ENCODE measurements around the gene DACT3. TPM values are rescaled to one million over a fixed set of nuclear protein-coding genes. Genes with fewer than 3 reads are reported as not detected.

The DACT3 gene
- total RNA-seq, 1 experiment from 2014 or later: 1.9 TPM

GRCh38 chr19:46626446-46626845, 34.5 kb downstream of the DACT3 start:
- no peak overlapping the region for H3K9ac ChIP-seq (ENCODE audit: low read length)
- intact Hi-C loops (cut with micrococcal nuclease): no loop called here
- H3F3A ChIP-seq (ENCODE audit: low read length, unreplicated experiment): no peaks in the 10 kb centered on the region
- H2AFZ ChIP-seq (ENCODE audit: low read length): no peak overlapping the region
- no peaks in the 10 kb centered on the region for H3K36me3 ChIP-seq (ENCODE audit: low read depth, low read length)
- no peak overlapping the region for H3K27ac ChIP-seq (ENCODE audit: low read length)
- DNase-seq: no peak
- H3K9me2 ChIP-seq (replicated peaks; ENCODE audit: low read length): no peaks in the 10 kb centered on the region
- no peaks in the 10 kb centered on the region for H3K79me2 ChIP-seq (ENCODE audit: low read length)
- no peak overlapping the region for H3K4me2 ChIP-seq (ENCODE audit: low read length)
- no peaks in the 10 kb centered on the region for H3K4me1 ChIP-seq (ENCODE audit: insufficient read depth, low read length)
- TF ChIP-seq EZH2 (IDR thresholded peaks at IDR 0.05; ENCODE audit: low read length, unreplicated experiment) (no peak), EZH2phosphoT487 (IDR thresholded peaks at IDR 0.05; ENCODE audit: borderline replicate concordance, low read length) (no peak), CTCF (conservative IDR thresholded peaks at IDR 0.05; ENCODE audit: low read depth, low read length) (no peak)
- H3K27me3 ChIP-seq (ENCODE audit: low read length): no peaks in the 10 kb centered on the region
- no peak for ATAC-seq
- H3K4me3 ChIP-seq (ENCODE audit: low read length): no peak overlapping the region
- CTCF ChIA-PET: no interaction called here
- no peaks in the 10 kb centered on the region for H4K20me1 ChIP-seq (ENCODE audit: low read length)
- no peaks in the 10 kb centered on the region for H3K9me3 ChIP-seq (ENCODE audit: low read length)
- POLR2A ChIA-PET (ENCODE audit: unreplicated experiment): no interaction called here
- BruUV-seq (replicated peaks): no TSS peak

- no peak for TF ChIP-seq CTCF (conservative IDR thresholded peaks at IDR 0.05; ENCODE audit: low read depth, low read length)
- TF ChIP-seq EZH2 (IDR thresholded peaks at IDR 0.05; ENCODE audit: low read length, unreplicated experiment): no peak
- no peak for TF ChIP-seq EZH2phosphoT487 (IDR thresholded peaks at IDR 0.05; ENCODE audit: borderline replicate concordance, low read length)
- Histone ChIP-seq H2AFZ (ENCODE audit: low read length) (no peak overlapping the region), H3K9ac (ENCODE audit: low read length) (no peak overlapping the region), H3K4me1 (ENCODE audit: insufficient read depth, low read length) (no peaks in the 10 kb centered on the region), H3K36me3 (ENCODE audit: low read depth, low read length) (no peaks in the 10 kb centered on the region), H3K9me2 (replicated peaks; ENCODE audit: low read length) (no peaks in the 10 kb centered on the region), H3K4me2 (ENCODE audit: low read length) (no peak overlapping the region), H3K27ac (ENCODE audit: low read length) (no peak overlapping the region), H3F3A (ENCODE audit: low read length, unreplicated experiment) (no peaks in the 10 kb centered on the region), H3K4me3 (ENCODE audit: low read length) (no peak overlapping the region), H4K20me1 (ENCODE audit: low read length) (no peaks in the 10 kb centered on the region), H3K27me3 (ENCODE audit: low read length) (no peaks in the 10 kb centered on the region), H3K9me3 (ENCODE audit: low read length) (no peaks in the 10 kb centered on the region), H3K79me2 (ENCODE audit: low read length) (no peaks in the 10 kb centered on the region)
- ChIA-PET CTCF (no interaction called here), POLR2A (ENCODE audit: unreplicated experiment) (no interaction called here)
- no TSS peak for BruUV-seq (replicated peaks)
- no peak for DNase-seq
- intact Hi-C loops (cut with micrococcal nuclease): no loop called here
- no peak for ATAC-seq
Measured at GRCh38 chr19:46625731-46626130, 35.3 kb downstream of the DACT3 start.

DNA sequence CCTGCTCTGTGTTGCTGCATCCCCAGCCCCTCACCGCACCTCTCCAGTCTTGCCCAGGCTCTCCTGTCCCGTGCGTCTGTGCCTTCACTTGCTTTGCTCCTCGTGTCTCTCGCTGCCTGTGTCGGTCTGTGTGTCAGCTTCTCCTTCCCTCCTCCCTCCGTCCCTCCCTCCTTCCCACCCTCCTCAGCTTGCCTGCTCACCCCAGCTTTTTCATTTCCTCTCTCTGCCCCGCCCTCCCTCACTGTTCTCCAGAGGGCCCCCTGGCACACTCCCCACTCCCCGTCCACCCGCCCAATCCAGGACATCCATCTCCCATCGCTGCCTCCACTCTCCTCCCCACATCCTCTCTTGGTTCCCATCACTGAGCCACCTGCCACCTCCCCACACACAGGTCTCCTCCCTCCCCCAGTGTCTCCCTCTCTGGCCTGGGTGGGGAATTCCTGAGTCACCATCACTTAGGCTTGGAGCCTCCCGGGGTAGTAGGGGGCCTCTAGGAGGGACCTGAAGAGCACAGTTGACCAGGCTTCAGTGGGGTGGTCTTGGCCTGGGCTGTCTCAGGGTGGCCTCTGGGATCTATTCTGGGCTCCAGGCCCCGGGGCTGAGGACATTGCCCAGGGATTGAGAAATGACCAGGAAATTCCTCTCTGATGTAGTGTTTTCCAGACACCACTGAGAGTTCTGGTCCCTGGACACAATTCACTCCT, 35.9 kb downstream of the DACT3 start, which contains the start of gene PTGIR:
Gene PTGIR (minus strand): TSS at position 132 of the 704 bp plus-strand sequence. CDS start 864 bp downstream, outside the sequence.
- Histone ChIP-seq H3K79me2 (ENCODE audit: low read length) (no peaks in the 10 kb centered on the region), H4K20me1 (ENCODE audit: low read length) (no peaks in the 10 kb centered on the region), H3K9me3 (ENCODE audit: low read length) (no peaks in the 10 kb centered on the region), H3K27me3 (ENCODE audit: low read length) (no peaks in the 10 kb centered on the region), H2AFZ (ENCODE audit: low read length) (no peak within 1 kb of the TSS), H3K36me3 (ENCODE audit: low read depth, low read length) (no peaks in the 10 kb centered on the region), H3K4me3 (ENCODE audit: low read length) (no peak within 1 kb of the TSS), H3F3A (ENCODE audit: low read length, unreplicated experiment) (no peaks in the 10 kb centered on the region), H3K4me2 (ENCODE audit: low read length) (no peak within 1 kb of the TSS), H3K9me2 (replicated peaks; ENCODE audit: low read length) (no peaks in the 10 kb centered on the region), H3K9ac (ENCODE audit: low read length) (no peak within 1 kb of the TSS), H3K27ac (ENCODE audit: low read length) (no peak within 1 kb of the TSS), H3K4me1 (ENCODE audit: insufficient read depth, low read length) (no peaks in the 10 kb centered on the region)
- ATAC-seq: no peak; the same call in 1 of the 2 replicates
- BruUV-seq (replicated peaks): no TSS peak
- ChIA-PET CTCF (no interaction called here), POLR2A (ENCODE audit: unreplicated experiment) (no interaction called here)
- DNase-seq: no peak
- intact Hi-C loops (cut with micrococcal nuclease): no loop called here
- TF ChIP-seq EZH2phosphoT487 (IDR thresholded peaks at IDR 0.05; ENCODE audit: borderline replicate concordance, low read length) (no peak), CTCF (conservative IDR thresholded peaks at IDR 0.05; ENCODE audit: low read depth, low read length) (no peak), EZH2 (IDR thresholded peaks at IDR 0.05; ENCODE audit: low read length, unreplicated experiment) (no peak)
